Stomach (tissue), 4 donors: ENCODE measurements around the gene NFRKB.

Experiments used
- POLR2A ChIP-seq, 4 donors: fragments of 450-650 bp; IDR thresholded peaks; one replicate each; pipeline ENCODE4 v1.6.1; 2016; ENCODE audit warnings: antibody characterized with exemption in 4 of 4, control low read depth in 2 of 4, mild to moderate bottlenecking in 1 of 4, moderate library complexity in 1 of 4
- TF ChIP-seq, protein P1 (sequence below), 7 experiments: fragments of 450-650 bp in 4 of 7; fragments of 200-600 bp in 3 of 7; sonication (generic) in 3 of 7; IDR thresholded peaks; one replicate each; pipeline ENCODE4 v1.5.1; 2016 to 2019; ENCODE audit warnings: antibody characterized with exemption in 7 of 7, control low read depth in 2 of 7, mild to moderate bottlenecking in 1 of 7

DNA sequence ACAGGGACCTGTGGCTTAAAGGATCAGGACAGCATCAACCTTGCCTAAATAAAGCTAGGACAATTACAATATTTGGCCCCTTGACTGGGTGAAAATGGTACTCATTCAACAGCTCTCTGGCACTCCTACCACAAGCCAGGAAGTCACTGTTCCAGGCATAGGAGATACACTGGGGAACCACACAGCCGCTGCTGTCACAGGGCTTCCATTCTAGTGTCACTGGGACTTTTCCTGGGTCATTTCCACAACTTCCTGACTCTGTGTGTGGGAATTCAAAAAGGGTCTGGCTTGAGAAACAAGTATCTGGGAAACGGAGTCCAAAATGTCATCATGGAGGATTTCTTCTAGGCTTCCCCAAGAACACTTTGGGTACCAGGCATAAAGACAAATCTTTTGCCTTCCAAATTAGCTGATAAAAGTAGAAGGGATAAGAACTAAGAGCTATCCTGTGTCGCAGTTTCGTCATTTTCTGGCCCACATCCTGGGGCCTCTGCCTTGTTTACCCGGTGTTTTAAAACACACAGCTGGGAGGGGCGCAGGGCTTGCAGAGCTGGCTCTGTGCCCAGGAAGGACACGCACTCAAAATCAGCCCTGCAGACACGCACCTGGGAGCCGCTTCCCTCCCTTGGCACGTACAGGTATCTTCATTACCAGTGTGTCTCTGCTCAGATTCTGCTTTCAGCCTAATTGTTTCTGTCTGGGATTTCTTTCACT lies 41.7 kb downstream of the NFRKB start:
- TF ChIP-seq, protein P1, sequence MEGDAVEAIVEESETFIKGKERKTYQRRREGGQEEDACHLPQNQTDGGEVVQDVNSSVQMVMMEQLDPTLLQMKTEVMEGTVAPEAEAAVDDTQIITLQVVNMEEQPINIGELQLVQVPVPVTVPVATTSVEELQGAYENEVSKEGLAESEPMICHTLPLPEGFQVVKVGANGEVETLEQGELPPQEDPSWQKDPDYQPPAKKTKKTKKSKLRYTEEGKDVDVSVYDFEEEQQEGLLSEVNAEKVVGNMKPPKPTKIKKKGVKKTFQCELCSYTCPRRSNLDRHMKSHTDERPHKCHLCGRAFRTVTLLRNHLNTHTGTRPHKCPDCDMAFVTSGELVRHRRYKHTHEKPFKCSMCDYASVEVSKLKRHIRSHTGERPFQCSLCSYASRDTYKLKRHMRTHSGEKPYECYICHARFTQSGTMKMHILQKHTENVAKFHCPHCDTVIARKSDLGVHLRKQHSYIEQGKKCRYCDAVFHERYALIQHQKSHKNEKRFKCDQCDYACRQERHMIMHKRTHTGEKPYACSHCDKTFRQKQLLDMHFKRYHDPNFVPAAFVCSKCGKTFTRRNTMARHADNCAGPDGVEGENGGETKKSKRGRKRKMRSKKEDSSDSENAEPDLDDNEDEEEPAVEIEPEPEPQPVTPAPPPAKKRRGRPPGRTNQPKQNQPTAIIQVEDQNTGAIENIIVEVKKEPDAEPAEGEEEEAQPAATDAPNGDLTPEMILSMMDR (IDR thresholded peaks at IDR 0.05) = no peak
- TF ChIP-seq POLR2A (IDR thresholded peaks at IDR 0.05) = no peak
